ENCODE measurements around the gene SPAG16. TPM values are rescaled to one million over a fixed set of nuclear protein-coding genes. Genes with fewer than 3 reads are reported as not detected.

SPAG16 gene
- polyA plus RNA-seq, 1 of the 3 experiments (the other 2 are of a cell fraction): 29.5 TPM

DNA sequence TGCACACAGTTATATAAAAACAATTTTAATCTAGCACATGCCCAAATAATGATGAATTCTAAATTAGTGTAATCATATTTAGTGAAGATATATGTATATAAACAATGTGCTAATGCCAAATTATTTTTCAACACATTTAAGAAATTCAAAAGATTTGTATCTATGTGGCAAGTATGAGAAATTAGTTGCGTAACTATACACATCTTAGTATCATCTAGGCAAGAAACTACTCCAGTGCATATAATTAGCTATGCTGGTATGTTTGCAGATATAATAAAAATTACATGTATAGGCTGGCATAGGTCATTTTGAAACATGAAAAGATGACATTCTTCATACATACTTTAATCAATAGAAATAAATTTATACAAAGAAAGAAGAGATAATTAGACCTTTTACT is 874.6 kb downstream of the SPAG16 start:
- H2AFZ ChIP-seq (ENCODE audit: low read depth): no peak overlapping the region
- POLR2A ChIA-PET: no interaction called here
- no peaks in the 10 kb centered on the region for H3K9me3 ChIP-seq
- CTCF ChIA-PET: no interaction called here
- no peaks in the 10 kb centered on the region for H3F3A ChIP-seq (replicated peaks; ENCODE audit: insufficient read depth)
- H3K4me1 ChIP-seq (ENCODE audit: control insufficient read depth in 1 of 2, insufficient read depth in 2 of 2, low read depth in 1 of 2, low read length in 1 of 2): no peaks in the 10 kb centered on the region
- no peaks in the 10 kb centered on the region for H3K9me2 ChIP-seq
- H3K4me2 ChIP-seq: no peak overlapping the region
- H3K79me2 ChIP-seq (ENCODE audit: insufficient read depth): no peaks in the 10 kb centered on the region
- H3K27ac ChIP-seq (ENCODE audit: low read depth in 2 of 2, low read length in 1 of 2): no peak overlapping the region
- H4K20me1 ChIP-seq (ENCODE audit: insufficient read depth): no peaks in the 10 kb centered on the region
- 88% methylated on average over 1 of the region's 1 CpG for WGBS (ENCODE audit: low lambda C conversion rate)
- H3K36me3 ChIP-seq (replicated peaks in 1 of 2; ENCODE audit: control insufficient read depth in 1 of 2, insufficient read depth in 2 of 2, low read length in 1 of 2): no peaks in the 10 kb centered on the region
- no peak overlapping the region for H3K9ac ChIP-seq
- H3K27me3 ChIP-seq (ENCODE audit: insufficient read depth): no peaks in the 10 kb centered on the region
- TF ChIP-seq POLR2AphosphoS5 (IDR thresholded peaks at IDR 0.05; ENCODE audit: low read depth, low read length) (no peak), GABPA (IDR thresholded peaks at IDR 0.05; ENCODE audit: low read depth) (no peak), MEF2A (IDR thresholded peaks at IDR 0.05; ENCODE audit: borderline replicate concordance, low read depth) (no peak), EZH2phosphoT487 (IDR thresholded peaks at IDR 0.05; ENCODE audit: borderline replicate concordance, low read depth) (no peak), MXI1 (IDR thresholded peaks at IDR 0.05; ENCODE audit: low read depth, low read length) (no peak), NRF1 (IDR thresholded peaks at IDR 0.05; ENCODE audit: low read depth, low read length) (no peak)
- TF ChIP-seq, protein P1, sequence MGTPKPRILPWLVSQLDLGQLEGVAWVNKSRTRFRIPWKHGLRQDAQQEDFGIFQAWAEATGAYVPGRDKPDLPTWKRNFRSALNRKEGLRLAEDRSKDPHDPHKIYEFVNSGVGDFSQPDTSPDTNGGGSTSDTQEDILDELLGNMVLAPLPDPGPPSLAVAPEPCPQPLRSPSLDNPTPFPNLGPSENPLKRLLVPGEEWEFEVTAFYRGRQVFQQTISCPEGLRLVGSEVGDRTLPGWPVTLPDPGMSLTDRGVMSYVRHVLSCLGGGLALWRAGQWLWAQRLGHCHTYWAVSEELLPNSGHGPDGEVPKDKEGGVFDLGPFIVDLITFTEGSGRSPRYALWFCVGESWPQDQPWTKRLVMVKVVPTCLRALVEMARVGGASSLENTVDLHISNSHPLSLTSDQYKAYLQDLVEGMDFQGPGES (IDR thresholded peaks at IDR 0.05; ENCODE audit: low read depth, low read length): no peak
- H3K4me3 ChIP-seq (ENCODE audit: low read depth in 2 of 2, low read length in 1 of 2): no peak overlapping the region
- DNase-seq: no peak

DNA sequence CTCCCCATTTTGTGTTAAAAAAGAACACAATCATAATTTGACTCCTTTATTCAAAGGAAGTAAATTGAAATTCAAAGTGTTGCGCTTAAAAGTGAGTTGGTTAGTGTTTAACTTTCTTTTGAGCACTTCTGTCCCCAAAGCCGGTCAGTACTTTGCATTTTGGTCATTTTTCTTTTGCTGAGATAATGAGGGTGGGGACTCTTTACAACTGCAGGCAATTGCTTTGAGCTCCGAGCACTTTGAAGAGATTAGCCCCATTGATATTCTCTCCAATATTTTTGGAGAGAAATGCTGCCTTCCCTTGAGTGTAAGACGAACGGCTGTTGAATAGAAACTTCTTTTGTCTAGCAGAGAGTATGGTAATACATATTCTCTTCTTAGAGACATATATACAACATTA is 885.0 kb downstream of the SPAG16 start:
- H3K9ac ChIP-seq: no peak overlapping the region
- H3K9me3 ChIP-seq: no peaks in the 10 kb centered on the region
- no peak overlapping the region for H2AFZ ChIP-seq (ENCODE audit: low read depth)
- DNase-seq: no peak
- H3K4me2 ChIP-seq: no peak overlapping the region
- CTCF ChIA-PET: no interaction called here
- H3K27ac ChIP-seq (ENCODE audit: low read depth in 2 of 2, low read length in 1 of 2): no peak overlapping the region
- no peaks in the 10 kb centered on the region for H3K9me2 ChIP-seq
- TF ChIP-seq NRF1 (IDR thresholded peaks at IDR 0.05; ENCODE audit: low read depth, low read length): no peak
- TF ChIP-seq FOSL2 (IDR thresholded peaks at IDR 0.05; ENCODE audit: borderline replicate concordance, low read depth): no peak
- TF ChIP-seq RFX5 (IDR thresholded peaks at IDR 0.05; ENCODE audit: low read length): no peak
- TF ChIP-seq CHD2 (IDR thresholded peaks at IDR 0.05; ENCODE audit: low read length, partially characterized antibody): no peak
- no peak for TF ChIP-seq EZH2phosphoT487 (IDR thresholded peaks at IDR 0.05; ENCODE audit: borderline replicate concordance, low read depth)
- no peak for TF ChIP-seq MXI1 (IDR thresholded peaks at IDR 0.05; ENCODE audit: low read depth, low read length)
- no peak for TF ChIP-seq SMC3 (IDR thresholded peaks at IDR 0.05; ENCODE audit: low read depth, low read length)
- no peak for TF ChIP-seq RCOR1 (IDR thresholded peaks at IDR 0.05; ENCODE audit: low read length)
- TF ChIP-seq FOXJ3 (CRISPR knock-in tag; IDR thresholded peaks at IDR 0.05): no peak
- no peaks in the 10 kb centered on the region for H4K20me1 ChIP-seq (ENCODE audit: insufficient read depth)
- no peaks in the 10 kb centered on the region for H3K27me3 ChIP-seq (ENCODE audit: insufficient read depth)
- no peaks in the 10 kb centered on the region for H3K79me2 ChIP-seq (ENCODE audit: insufficient read depth)
- H3F3A ChIP-seq (replicated peaks; ENCODE audit: insufficient read depth): no peaks in the 10 kb centered on the region
- no peaks in the 10 kb centered on the region for H3K36me3 ChIP-seq (replicated peaks in 1 of 2; ENCODE audit: control insufficient read depth in 1 of 2, insufficient read depth in 2 of 2, low read length in 1 of 2)
- no peaks in the 10 kb centered on the region for H3K4me1 ChIP-seq (ENCODE audit: control insufficient read depth in 1 of 2, insufficient read depth in 2 of 2, low read depth in 1 of 2, low read length in 1 of 2)
- whole genome bisulfite sequencing (ENCODE audit: low lambda C conversion rate): 88% methylated on average over 5 of the region's 5 CpGs
- no peak overlapping the region for H3K4me3 ChIP-seq (ENCODE audit: low read depth in 2 of 2, low read length in 1 of 2)
- POLR2A ChIA-PET: no interaction called here
